HuH-7 (cell line): ENCODE data around the gene RFC1.
"Not testable (repeated sequence)": the region's sequence is repeated elsewhere in the genome, so short reads cannot be mapped to it uniquely, and the experiment has no call there.

Experiments
- DNase-seq: peaks from one replicate; pipeline ENCODE4 v3.0.0; 2011; ENCODE audit warnings: low spot score

The RFC1 gene, protein sequence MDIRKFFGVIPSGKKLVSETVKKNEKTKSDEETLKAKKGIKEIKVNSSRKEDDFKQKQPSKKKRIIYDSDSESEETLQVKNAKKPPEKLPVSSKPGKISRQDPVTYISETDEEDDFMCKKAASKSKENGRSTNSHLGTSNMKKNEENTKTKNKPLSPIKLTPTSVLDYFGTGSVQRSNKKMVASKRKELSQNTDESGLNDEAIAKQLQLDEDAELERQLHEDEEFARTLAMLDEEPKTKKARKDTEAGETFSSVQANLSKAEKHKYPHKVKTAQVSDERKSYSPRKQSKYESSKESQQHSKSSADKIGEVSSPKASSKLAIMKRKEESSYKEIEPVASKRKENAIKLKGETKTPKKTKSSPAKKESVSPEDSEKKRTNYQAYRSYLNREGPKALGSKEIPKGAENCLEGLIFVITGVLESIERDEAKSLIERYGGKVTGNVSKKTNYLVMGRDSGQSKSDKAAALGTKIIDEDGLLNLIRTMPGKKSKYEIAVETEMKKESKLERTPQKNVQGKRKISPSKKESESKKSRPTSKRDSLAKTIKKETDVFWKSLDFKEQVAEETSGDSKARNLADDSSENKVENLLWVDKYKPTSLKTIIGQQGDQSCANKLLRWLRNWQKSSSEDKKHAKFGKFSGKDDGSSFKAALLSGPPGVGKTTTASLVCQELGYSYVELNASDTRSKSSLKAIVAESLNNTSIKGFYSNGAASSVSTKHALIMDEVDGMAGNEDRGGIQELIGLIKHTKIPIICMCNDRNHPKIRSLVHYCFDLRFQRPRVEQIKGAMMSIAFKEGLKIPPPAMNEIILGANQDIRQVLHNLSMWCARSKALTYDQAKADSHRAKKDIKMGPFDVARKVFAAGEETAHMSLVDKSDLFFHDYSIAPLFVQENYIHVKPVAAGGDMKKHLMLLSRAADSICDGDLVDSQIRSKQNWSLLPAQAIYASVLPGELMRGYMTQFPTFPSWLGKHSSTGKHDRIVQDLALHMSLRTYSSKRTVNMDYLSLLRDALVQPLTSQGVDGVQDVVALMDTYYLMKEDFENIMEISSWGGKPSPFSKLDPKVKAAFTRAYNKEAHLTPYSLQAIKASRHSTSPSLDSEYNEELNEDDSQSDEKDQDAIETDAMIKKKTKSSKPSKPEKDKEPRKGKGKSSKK

DNA sequence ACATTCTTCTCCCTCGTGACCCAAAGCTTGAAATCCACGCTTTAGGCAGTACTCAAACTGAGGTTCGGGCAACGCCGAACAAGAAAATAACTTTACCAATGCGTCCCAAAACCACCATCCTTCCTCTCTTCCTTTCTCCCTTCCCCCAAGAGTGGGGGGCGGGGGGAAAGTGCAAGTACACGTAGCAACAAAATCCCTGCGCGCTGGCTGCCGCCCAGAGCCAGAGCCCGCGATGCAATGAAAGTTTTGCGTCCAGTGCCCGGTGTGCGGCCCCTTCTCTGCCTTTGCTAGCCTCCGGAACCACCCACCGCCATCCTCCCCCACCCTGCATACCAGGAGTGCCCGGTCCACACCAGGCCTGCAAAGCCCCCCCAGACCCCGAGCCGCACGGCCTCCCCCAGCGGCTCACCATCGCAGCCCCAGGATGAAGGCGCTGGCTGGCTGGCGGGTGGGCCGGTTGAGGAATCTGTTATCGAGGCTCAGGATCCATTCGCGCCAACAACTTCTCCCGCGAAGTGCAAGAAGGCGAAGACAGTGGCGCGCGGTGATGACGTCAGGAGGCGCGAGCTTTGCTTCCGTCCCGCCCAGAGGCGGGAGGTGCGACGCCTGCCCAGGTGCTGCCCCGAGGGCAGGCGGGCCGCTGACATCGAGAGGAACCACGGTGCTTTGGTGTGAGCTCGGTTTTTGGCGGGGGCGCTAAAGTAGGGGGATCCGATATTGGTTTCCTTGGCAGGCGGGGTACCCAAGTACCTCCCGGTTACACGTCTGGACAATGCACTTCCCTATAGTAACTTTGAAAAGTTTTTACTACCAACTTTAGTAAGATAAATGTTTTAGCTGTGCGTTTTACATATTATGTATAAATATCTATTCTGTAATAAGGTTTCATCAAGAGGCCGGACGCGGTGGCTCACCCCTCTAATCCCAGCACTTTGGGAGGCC is at the start of gene RFC1:
TSS of gene RFC1 (minus strand) at position 533 of the 942 bp plus-strand sequence. CDS start at position 412, 121 bp downstream.
- DNase-seq = peak; percentile 75

DNA sequence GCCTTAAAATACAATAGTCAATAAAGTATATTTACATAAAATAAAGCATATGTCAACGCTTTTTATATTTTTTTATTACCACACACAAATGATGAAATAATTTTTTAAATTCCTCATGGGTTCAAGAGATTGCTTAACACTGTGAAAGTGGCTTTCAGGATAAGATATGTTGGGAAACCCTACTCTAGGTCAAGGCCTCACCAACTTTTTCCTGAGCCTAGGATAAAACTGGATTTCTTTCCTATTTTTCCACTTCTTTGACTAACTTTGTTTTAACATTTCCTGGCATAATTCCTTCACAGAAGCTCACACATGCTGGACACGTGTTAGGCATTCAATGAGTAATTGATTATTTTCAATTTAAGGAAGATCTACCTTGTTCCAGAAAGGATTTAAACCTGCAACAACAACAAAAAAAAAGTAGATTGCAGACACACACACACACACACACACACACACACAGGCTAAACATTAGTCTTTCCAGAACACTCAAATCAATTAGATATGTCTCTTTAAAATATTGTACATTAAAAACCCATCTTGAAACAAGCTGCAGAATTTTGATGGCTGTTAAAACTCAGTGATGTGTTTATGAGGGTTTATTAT is 49.6 kb upstream of the RFC1 start:
- DNase-seq = no peak

DNA sequence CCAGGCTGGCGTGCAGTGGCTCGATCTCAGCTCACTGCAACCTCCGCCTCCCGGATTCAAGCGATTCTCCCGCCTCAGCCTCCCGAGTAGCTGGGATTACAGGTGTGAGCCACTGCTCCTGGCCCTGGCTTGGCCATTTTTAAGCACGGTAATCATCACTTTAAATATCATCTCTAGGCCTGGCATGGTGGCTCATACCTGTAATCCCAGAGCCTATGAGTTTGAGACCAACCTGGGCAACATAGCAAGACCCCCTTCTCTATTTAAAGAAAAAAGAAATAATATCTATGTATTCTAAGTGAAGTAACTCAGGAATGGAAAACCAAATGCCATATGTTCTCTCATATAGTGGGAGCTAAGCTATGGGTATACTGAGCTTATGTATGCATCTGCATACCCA is 45.4 kb upstream of the RFC1 start:
- not testable (repeated sequence) for DNase-seq

DNA sequence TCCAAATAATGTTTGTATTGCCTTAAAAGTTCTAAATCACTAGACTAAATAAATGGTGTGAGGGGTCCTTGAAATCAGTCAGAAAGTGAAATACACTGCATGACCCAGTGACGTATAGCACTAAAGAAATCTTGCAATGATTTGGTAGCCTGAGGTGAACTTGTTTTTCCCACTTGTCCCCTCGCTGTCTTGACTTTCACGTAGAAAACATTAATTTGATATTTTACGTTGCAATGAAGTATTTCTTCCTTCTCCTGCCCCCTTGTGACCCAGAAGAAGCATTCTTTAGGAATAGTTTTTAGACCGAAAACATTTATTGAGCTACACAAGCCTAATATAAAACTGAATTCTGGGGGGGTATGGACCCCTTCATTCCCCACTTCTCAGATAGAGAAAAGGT is 44.3 kb upstream of the RFC1 start:
- no peak for DNase-seq

DNA sequence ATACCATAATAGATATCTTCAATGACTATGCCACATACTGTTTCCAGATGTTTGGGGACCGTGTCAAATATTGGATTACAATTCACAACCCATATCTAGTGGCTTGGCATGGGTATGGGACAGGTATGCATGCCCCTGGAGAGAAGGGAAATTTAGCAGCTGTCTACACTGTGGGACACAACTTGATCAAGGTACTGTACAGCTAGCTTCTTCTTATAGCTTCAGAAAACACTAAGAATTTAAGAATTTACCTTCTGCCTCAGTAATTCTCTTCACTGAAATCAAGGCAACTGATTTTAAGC is 41.4 kb upstream of the RFC1 start:
- DNase-seq = no peak

DNA sequence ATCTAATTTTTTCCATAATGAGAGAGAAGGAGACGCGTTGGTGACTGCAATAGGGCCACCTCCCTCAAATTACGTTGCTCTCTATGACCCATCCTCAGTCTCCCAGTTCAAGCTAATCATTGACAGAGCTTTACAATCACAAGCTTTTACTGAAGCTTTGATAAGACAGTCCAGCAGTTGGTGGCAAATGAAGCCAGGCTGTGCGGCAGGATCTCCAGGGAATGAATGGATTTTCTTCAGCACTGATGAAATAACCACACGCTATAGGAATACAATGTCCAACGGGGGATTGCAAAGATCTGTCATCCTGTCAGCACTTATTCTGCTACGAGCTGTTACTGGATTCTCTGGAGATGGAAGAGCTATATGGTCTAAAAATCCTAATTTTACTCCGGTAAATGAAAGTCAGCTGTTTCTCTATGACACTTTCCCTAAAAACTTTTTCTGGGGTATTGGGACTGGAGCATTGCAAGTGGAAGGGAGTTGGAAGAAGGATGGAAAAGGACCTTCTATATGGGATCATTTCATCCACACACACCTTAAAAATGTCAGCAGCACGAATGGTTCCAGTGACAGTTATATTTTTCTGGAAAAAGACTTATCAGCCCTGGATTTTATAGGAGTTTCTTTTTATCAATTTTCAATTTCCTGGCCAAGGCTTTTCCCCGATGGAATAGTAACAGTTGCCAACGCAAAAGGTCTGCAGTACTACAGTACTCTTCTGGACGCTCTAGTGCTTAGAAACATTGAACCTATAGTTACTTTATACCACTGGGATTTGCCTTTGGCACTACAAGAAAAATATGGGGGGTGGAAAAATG is 40.8 kb upstream of the RFC1 start, which contains the start of gene KLB:
TSS of gene KLB (plus strand) at position 168 of the 821 bp plus-strand sequence. CDS start at position 188, 20 bp downstream.
- peak; percentile 60 for DNase-seq

DNA sequence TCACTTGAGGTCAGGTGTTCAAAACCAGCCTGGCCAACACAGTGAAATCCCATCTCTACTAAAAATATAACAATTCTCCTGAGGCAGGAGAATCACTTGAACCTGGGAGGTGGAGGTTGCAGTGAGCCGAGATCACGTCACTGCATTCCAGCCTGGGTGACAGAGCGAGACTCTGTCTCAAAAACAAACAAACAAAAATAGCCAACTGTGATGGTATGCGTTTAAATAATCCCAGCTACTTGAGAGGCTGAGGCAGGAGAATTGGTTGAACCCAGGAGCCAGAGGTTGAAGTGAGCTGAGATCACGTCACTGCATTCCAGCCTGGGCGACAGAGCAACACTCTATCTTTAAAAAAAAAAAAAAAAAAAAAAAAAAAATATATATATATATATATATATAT is 35.5 kb upstream of the RFC1 start:
- DNase-seq = not testable (repeated sequence)

DNA sequence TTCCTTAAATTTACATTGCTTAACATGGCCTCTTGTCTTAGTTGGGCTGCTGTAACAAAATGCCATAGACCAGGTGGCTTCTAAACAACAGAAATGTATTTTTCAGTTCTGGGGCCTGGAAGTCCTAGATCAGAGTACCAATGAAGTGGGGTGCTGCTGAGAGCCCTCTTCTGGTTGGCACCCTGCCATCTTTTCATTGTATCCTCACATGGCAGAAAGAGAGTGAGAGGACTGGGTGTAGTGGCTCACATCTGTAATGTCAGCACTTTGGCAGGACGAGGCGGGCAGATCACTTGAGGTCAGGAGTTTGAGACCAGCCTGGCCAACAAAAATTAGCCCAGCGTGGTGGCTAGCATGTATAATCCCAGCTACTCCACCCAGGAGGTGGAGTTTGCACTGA is 28.5 kb upstream of the RFC1 start:
- DNase-seq = no peak

DNA sequence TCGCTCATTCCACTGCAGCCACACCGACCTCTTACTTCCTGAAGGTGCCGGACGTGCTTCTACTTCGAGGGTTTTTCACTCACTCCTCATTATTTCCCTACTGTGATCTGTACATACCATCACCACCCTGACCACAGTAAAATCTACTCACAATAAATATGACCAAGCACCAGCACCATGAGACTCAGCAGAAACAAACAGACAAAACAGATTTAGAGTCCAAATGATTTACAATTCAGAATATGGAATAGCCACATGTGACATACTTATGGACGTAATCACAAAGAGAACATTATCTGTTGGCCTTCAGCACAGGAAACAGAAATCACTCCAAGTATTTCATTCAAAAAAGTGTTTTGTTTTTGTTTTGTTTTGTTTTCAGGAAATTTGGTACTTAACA is 24.4 kb upstream of the RFC1 start:
- no peak for DNase-seq

DNA sequence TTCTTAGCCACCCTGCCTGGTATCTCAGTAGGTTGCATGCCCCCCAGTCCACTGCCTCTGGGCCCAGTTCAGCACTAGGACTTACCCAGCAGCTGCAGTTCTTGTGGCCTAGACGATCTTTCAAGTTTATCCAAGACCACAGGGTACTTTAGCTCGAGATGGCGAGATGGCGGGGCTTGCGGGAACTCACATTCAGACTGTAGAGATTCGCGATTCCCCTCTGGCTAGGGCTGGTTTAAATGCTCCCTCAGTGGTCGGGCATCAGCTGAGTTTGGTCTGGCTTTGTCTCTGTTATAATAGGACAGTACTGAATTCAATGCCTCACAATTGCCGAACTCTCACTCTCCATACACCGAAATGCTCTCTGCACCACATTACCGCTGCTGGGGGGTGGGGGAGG is 18.4 kb upstream of the RFC1 start:
- DNase-seq = no peak

DNA sequence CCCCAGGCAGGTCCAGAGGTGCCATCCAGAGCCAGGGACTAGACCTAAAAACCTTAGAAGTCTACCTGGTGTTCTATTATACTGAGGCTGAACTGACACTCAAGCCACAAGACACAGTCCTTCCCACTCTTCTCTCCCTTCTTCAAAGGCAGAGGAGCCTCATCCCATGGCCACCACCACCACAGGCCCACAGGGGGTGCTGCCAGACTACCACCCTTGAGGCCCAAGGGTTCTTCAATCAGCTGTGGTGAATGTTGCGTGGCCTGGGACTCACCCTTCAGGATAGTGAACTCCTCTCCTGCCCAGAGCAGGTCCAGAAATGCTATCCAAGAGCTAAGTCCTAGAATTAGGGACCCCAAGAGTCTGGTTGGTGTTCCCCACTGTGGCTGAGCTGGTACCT is 17.5 kb upstream of the RFC1 start:
- no peak for DNase-seq

DNA sequence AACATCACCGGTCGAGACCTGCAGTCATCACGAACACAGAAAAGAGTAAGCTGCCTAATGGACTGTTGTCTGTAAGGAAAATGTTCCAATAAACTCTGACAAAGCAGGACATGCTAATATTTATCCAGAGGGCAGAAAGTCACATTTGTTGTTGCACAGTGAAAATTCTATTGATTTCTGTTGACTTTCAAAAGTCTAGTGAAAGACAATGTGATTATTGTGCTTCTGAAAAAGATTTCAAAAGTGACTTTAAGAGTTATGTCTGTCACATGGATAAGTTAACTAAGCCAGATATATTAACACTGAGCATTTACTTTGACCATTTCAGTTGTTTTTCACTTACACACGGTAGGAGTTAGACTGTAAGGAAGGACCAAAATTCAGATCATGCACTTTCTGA is 9.3 kb upstream of the RFC1 start:
- no peak for DNase-seq

DNA sequence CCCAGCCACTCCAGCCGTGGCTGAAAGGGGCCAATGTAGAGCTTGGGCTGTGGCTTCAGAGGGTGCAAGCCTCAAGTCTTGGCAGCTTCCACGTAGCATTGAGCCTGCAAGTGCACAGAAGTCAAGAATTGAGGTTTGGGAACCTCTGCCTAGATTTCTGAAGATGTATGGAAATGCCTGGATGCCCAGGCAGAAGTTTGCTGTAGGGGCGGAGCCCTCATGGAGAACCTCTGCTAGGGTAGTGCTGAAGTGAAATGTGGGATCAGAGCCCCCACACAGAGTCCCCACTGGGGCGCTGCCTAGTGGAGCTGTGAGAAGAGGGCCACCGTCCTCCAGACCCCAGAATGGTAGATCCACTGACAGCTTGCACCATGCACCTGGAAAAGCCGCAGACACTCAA is 5.0 kb upstream of the RFC1 start:
- not testable (repeated sequence) for DNase-seq

DNA sequence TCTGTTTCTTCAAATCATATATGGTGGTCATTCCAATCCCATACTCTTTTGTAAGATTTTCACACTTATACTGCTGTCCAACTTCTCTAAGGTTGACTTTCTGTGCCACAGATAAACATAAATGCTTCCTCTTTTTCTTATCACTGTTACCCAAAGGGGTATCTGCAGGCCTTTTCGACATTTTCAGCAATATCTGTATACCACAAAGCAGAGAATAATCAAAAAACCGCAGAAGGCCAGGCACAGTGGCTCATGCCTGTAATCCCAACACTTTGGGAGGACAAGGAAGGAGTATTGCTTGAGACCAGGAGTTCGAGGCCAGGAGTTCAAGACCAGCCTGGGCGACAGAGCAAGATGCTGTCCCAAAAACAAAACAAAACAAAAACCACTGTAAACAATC is 3.1 kb upstream of the RFC1 start:
- no peak for DNase-seq

DNA sequence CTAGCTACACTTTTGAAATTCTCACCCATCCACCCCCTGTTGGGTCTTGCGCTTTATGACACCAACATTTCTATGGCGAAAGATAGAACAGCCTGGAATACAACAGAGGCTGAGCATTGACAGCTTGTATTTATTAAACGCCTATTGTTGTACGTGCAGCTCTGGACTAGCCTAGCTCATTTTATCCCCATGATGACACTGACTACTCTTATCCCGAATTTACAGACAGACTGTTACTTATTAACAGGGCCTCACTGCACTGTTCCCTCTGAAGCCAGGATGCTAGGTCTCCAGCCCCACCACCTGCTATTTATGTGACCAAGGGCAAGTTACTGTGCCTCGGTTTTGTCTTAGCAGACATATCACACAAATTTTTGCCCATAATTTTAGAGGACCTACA is 1.0 kb upstream of the RFC1 start:
- peak; percentile 52 for DNase-seq

DNA sequence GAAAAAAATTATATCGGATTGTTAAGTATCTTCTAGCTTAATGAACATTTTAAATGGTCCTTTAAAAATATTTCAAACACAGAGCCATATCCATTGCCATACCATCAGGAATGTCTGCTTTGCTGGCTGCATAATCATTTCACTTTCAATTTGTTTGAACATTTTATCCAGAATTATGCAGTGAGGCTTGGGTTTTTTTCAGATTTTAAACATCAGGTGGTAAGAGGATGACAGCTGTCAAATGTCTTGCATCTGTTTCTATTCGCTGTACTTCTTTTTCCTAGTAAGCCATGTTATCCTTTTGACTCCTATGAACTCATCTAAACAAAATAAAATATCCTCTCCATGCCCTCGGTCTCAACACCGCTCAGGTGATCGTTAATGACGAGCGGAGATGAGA is 802 bp downstream of the RFC1 start:
- DNase-seq = no peak

DNA sequence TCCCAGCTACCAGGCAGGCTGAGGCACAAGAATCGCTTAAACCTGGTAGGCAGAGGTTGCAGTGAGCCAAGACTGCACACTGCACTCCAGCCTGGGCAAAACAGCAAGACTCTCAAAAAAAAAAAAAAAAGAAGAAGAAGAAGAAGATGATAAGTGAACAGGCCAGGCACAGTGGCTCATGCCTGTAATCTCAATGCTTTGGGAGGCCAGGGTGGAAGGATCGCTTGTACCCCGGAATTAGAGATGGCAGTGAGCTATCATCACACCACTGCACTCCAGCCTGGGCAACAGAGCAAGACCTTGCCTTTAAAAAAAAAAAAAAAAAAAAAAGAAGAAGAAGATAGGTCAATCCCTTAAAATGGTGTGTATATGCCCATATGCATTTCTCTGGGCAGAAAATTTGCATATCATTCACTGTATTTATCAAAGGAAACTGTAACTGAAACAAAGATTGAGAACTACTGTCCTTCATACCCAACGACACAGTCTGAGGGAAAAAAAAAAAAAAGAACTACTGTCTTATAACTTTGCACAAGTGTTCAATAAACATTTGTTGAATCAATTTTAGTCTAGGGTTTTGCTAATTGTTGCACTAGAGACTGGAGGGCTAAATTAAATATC is 2.3 kb downstream of the RFC1 start:
- DNase-seq = no peak

DNA sequence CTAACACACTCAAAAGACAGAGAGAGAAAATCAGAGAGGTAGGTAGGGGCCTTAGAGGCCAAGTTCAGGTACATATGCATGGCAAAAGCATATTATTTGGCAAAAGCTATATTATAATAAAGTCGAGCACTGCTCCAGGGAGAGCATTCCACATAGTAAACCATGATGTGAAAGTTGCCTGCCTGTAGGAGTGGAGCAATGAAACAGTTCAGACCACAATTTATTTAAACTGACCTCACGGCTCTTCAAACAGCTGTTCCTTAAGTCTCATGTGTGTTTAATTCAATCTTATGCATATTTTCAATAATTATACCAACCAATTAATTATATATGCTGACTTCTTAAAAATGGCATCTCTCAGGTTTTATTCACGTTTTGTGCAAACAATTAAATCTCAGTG is 3.3 kb downstream of the RFC1 start:
- DNase-seq = no peak

DNA sequence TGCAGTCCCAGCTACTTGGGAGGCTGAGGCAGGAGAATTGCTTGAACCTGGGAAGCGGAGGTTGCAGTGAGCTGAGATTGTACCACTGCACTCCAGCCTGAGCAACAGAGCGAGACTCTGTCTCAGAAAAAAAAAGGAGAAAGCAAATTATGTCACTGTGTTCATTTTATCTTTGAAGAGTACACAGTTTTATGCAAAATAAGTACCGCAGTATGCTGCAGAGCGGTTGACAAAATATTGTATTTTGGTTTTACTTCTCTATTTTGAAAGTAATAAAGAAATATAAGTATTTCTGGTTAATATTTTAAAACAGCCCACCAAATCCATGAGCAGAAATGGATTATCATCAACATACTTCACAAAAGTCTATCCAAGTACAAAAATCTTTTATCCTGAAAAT is 5.6 kb downstream of the RFC1 start:
- DNase-seq = not testable (repeated sequence)

DNA sequence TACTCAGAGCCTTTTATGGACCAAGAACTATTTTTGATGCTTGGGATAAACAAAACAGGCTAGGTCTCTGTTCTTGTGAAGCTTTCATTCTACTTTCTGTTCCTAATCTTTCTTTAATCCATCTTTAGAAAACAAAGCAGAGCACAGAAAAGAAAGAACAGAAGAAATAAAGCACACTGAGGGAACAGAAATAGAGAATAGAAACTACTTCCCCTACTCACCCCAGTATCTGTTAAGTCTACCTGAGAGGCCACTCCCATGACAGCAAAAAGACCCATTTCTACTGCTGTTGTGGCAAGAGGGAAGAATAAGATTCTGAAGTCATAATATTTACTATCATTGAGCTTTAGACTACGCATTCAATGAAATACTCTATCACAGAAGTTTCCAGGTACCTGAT is 9.2 kb downstream of the RFC1 start:
- no peak for DNase-seq
